Measurements from ENCODE around the gene COL25A1. TPM values are rescaled to one million over a fixed set of nuclear protein-coding genes. Genes with fewer than 3 reads are reported as not detected.

Gene COL25A1
- total and polyA plus RNA-seq, 2 experiments from 2014 or later, result 0.28 to 1.9 TPM

- Histone ChIP-seq H2AFZ (no peak overlapping the region), H3K4me3 (no peak overlapping the region), H3K27me3 (no peaks in the 10 kb centered on the region), H3K27ac (no peak overlapping the region), H3K36me3 (replicated peaks; ENCODE audit: insufficient read depth, low read depth) (no peaks in the 10 kb centered on the region), H3K4me1 (ENCODE audit: insufficient read depth) (no peaks in the 10 kb centered on the region), H3K79me2 (no peaks in the 10 kb centered on the region), H3K9me2 (replicated peaks; ENCODE audit: insufficient read depth) (no peaks in the 10 kb centered on the region), H4K20me1 (ENCODE audit: insufficient read depth, poor library complexity, severe bottlenecking) (no peaks in the 10 kb centered on the region), H3K9me3 (ENCODE audit: low read depth) (no peaks in the 10 kb centered on the region), H3K4me2 (no peak overlapping the region)
- DNase-seq (ENCODE audit: low spot score), result no peak
- TF ChIP-seq EZH2phosphoT487 (IDR thresholded peaks at IDR 0.05; ENCODE audit: low read depth, severe bottlenecking, unreplicated experiment) (no peak), EZH2 (IDR thresholded peaks at IDR 0.05; ENCODE audit: borderline replicate concordance) (no peak), CTCF (IDR thresholded peaks at IDR 0.05; ENCODE audit: poor library complexity) (no peak)
- WGBS (ENCODE audit: low lambda C conversion rate, missing lambda C conversion rate), result 82% methylated on average over 4 of the region's 4 CpGs
These were observed 298.0 kb downstream of the COL25A1 start for GRCh38 chr4:109004418-109004817.

DNA sequence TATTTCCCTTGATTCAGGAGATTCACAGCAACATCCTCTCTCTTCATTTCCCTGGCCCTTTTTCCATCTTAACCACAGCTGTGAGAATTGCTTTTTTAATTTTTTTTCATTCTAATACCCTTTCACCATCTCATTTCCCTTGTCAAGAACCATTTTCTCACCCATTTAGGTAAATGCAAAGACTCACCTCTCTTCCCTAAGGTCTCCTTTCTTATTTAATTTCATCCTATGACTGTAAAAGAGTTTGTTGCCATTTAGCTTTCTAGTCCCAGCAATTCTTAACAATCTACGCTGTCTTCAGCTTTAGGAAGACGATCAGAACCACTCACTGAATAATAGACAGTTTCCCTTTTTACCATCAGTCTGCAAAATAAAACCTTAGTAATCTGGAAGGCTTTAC is 298.5 kb downstream of the COL25A1 start:
- no peak overlapping the region for H3K4me2 ChIP-seq

GRCh38 chr4:108991551-108992328 is 310.7 kb downstream of the COL25A1 start:
- no peaks in the 10 kb centered on the region for H3K4me1 ChIP-seq (ENCODE audit: insufficient read depth)
- no peaks in the 10 kb centered on the region for H3K79me2 ChIP-seq
- no peaks in the 10 kb centered on the region for H3K9me3 ChIP-seq (ENCODE audit: low read depth)
- no peak overlapping the region for H2AFZ ChIP-seq
- H4K20me1 ChIP-seq (ENCODE audit: insufficient read depth, poor library complexity, severe bottlenecking), result no peaks in the 10 kb centered on the region
- no peak overlapping the region for H3K4me3 ChIP-seq
- H3K9me2 ChIP-seq (replicated peaks; ENCODE audit: insufficient read depth), result no peaks in the 10 kb centered on the region
- H3K36me3 ChIP-seq (replicated peaks; ENCODE audit: insufficient read depth, low read depth), result no peaks in the 10 kb centered on the region
- no peak for TF ChIP-seq EZH2phosphoT487 (IDR thresholded peaks at IDR 0.05; ENCODE audit: low read depth, severe bottlenecking, unreplicated experiment)
- TF ChIP-seq EZH2 (IDR thresholded peaks at IDR 0.05; ENCODE audit: borderline replicate concordance), result no peak
- no peak for TF ChIP-seq CTCF (IDR thresholded peaks at IDR 0.05; ENCODE audit: poor library complexity)
- H3K4me2 ChIP-seq, result no peak overlapping the region
- no peak for DNase-seq (ENCODE audit: low spot score)
- 84% methylated on average over 5 of the region's 5 CpGs for WGBS (ENCODE audit: low lambda C conversion rate, missing lambda C conversion rate)
- no peak overlapping the region for H3K27ac ChIP-seq
- H3K27me3 ChIP-seq, result no peaks in the 10 kb centered on the region

More for the DNA sequence above, 298.5 kb downstream of the COL25A1 start:
- Histone ChIP-seq H3K27ac (no peak overlapping the region), H3K36me3 (replicated peaks; ENCODE audit: insufficient read depth, low read depth) (no peaks in the 10 kb centered on the region), H4K20me1 (ENCODE audit: insufficient read depth, poor library complexity, severe bottlenecking) (no peaks in the 10 kb centered on the region), H3K9me3 (ENCODE audit: low read depth) (no peaks in the 10 kb centered on the region), H3K79me2 (no peaks in the 10 kb centered on the region), H3K27me3 (no peaks in the 10 kb centered on the region), H3K4me3 (no peak overlapping the region), H3K4me1 (ENCODE audit: insufficient read depth) (no peaks in the 10 kb centered on the region), H3K9me2 (replicated peaks; ENCODE audit: insufficient read depth) (no peaks in the 10 kb centered on the region), H2AFZ (no peak overlapping the region)
- DNase-seq (ENCODE audit: low spot score), result no peak
- WGBS (ENCODE audit: low lambda C conversion rate, missing lambda C conversion rate), result 91% methylated on average over 2 of the region's 2 CpGs
- TF ChIP-seq EZH2 (IDR thresholded peaks at IDR 0.05; ENCODE audit: borderline replicate concordance), result no peak
- no peak for TF ChIP-seq EZH2phosphoT487 (IDR thresholded peaks at IDR 0.05; ENCODE audit: low read depth, severe bottlenecking, unreplicated experiment)
- TF ChIP-seq CTCF (IDR thresholded peaks at IDR 0.05; ENCODE audit: poor library complexity), result no peak

Measured in hepatocyte (in vitro differentiated cells).